ENCODE data around the gene KCMF1.

DNA sequence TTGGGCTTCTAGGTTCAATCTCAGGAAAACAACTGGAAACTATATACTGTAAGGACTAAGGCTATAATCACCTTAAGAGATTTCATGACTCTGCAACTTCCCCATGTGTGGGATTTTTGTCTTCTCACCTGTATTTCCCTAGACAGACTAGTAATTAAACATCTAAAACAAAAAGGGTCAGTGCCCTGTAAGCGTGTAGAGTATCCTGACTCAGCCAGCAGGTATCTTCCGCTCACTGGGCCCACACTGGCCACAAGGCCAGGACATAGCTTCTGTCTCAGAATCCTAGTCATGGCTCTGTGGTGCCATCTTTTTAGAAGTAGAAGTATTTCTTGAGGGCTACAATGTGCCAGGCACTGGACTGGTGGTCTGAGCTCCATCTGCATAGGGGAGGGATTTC is 28.8 kb upstream of the KCMF1 start:
- TF ChIP-seq, protein P1, sequence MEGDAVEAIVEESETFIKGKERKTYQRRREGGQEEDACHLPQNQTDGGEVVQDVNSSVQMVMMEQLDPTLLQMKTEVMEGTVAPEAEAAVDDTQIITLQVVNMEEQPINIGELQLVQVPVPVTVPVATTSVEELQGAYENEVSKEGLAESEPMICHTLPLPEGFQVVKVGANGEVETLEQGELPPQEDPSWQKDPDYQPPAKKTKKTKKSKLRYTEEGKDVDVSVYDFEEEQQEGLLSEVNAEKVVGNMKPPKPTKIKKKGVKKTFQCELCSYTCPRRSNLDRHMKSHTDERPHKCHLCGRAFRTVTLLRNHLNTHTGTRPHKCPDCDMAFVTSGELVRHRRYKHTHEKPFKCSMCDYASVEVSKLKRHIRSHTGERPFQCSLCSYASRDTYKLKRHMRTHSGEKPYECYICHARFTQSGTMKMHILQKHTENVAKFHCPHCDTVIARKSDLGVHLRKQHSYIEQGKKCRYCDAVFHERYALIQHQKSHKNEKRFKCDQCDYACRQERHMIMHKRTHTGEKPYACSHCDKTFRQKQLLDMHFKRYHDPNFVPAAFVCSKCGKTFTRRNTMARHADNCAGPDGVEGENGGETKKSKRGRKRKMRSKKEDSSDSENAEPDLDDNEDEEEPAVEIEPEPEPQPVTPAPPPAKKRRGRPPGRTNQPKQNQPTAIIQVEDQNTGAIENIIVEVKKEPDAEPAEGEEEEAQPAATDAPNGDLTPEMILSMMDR (conservative IDR thresholded peaks at IDR 0.05): no peak
- no peak for TF ChIP-seq EZH2 (IDR thresholded peaks at IDR 0.05; ENCODE audit: low read depth)
